Left kidney (tissue), 2 donors: ENCODE results near the gene USF1. TPM values are rescaled to one million over a fixed set of nuclear protein-coding genes. Genes with fewer than 3 reads are reported as not detected.
"Not testable (repeated sequence)": the region's sequence is repeated elsewhere in the genome, so short reads cannot be mapped to it uniquely, and the experiment has no call there.

Experiments
- DNase-seq: peaks from one replicate; pipeline ENCODE4 v3.0.0-alpha.2; 2013
- polyA plus RNA-seq: library from polyadenylated mRNA; unstranded; fragments of 120-200 nt; gene quantifications from one replicate; pipeline ENCODE4 v1.2.1, GENCODE V29; 2013; ENCODE audit not compliant: insufficient read length

USF1 gene
- polyA plus RNA-seq, 1 donor: 67.9 TPM

- no peak for DNase-seq
These were observed 5.4 kb upstream of the USF1 start for GRCh38 chr1:161051219-161051618.

DNA sequence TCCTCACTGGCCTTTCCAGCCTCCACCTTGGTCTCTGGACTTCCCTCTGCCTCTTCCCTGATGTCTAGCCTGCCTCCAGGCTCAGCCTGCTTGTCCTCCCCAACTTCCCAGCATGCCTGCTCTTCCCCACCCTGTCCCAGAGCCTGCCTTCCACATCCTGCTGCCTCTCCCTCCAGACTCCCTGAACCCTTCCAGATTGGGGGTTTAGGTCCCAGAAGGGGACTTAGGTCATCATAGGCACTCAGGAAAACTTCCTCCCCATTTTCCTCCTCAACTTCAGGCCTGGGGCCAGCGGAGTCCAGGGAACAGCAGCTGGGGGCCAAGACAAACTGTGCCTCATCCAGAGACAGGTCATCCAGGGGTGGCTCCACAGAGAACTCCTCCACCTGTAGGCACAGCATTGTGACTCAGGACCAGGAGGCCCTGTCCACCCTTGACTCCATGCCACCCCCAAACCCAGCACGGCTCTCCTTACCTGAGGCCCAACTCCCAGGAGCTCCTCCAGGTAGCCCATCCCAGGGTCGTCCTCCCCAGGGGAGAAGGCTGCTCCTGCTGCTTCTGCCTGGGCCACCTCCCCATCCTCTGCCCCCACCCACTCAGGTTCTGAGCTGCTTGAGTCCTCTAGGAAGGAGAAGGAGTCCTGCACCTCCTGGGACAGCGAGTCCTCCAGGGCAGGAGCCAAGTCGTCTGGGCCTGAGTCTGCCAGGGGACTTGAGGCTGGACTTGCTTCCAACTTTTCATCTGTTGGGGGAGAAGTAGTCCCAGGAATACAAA lies 3.4 kb upstream of the USF1 start:
- no peak for DNase-seq

DNA sequence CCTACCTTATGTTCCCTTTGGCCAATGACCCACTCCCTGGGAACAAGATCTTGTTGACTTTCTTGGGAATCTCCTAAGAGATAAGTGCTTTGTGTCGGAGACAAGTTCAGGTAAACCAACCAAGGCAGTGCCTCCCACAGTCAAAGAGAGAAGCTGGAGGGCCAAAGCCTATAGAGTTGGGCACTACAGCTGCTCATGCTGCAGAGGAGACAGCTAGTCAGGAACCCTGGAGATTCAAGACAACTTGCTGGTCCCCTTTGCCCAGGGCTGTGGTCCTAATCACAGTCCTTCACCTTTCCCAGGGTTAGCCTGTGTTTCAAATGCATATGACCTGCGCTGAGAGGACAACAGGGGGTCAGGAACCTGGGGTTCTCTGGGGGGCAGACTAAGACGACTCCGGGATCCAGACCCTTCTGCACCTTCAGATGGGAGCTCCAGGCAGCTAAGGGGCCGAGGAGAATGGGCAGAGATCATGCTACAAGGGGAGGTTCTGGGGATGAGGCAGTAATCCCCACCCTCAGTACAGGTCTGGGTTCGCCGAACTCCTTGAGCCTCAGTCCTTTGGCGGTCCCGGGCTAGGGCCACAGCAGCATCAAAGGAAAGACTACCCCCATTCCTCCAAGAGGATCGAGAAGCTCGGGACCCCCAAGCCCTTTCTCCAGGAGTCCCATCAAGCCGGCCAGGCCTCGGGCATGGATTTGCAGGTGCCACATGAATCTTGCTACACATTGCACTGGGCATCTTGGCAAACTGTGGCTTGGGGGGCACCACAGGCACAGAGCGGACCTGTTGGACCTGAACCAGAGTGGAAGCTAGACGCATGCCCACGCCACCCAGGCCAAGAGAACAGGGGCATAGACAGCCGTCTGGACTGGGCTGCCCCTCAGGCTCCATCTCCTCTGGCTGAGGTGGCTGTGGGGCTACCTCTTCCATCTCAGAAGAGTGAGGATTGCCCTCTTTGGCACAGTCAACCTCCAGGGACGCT lies 2.0 kb upstream of the USF1 start:
- DNase-seq: no peak

- no peak for DNase-seq
These were observed 940 bp upstream of the USF1 start for GRCh38 chr1:161046605-161047228.

DNA sequence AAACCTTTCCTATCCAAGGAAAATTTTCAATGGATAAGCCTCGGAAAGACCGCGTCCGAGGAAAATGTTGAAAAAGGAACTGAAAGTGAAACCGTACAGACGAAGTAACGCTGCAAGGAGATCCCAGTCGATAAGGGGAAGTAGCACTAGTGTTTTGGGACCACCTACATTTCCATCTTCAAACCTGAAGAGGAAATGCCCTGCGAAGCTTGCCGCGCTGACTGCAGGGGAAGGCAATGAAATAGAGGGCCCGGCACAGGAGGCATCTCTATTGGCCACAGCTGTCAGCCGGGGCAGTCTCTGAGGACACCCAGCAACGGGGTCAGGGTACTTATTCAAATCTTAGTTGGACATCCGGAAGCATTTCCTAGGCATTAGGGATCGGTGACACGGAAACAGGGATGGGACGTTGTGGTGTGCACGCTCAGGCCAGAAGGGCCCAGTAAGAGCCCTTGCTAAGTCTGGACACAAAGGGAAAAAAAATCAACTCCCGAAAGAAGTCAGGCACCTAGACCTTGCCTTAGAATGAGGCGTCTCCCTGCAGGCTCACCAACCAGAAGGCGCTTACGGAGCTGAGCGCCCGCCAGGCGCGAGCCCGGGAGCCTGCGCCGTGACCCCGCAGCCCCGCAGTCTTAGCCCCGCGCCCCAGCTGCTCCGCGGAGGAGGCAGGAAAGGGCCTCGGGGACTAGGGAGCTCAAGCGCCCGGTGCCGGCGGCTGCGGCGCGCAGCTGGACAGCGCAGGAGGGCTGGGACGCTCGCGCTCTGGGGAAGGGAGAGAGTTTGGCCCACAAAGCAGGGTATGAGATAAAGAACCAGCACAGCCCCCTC lies 655 bp downstream of the USF1 start:
- DNase-seq: peak; percentile 58

GRCh38 chr1:161044535-161044907 lies 1.3 kb downstream of the USF1 start:
- no peak for DNase-seq

GRCh38 chr1:161039546-161039945 lies 6.2 kb downstream of the USF1 start:
- DNase-seq: no peak

- no peak for DNase-seq
These were observed 6.6 kb downstream of the USF1 start for GRCh38 chr1:161039154-161039545.

DNA sequence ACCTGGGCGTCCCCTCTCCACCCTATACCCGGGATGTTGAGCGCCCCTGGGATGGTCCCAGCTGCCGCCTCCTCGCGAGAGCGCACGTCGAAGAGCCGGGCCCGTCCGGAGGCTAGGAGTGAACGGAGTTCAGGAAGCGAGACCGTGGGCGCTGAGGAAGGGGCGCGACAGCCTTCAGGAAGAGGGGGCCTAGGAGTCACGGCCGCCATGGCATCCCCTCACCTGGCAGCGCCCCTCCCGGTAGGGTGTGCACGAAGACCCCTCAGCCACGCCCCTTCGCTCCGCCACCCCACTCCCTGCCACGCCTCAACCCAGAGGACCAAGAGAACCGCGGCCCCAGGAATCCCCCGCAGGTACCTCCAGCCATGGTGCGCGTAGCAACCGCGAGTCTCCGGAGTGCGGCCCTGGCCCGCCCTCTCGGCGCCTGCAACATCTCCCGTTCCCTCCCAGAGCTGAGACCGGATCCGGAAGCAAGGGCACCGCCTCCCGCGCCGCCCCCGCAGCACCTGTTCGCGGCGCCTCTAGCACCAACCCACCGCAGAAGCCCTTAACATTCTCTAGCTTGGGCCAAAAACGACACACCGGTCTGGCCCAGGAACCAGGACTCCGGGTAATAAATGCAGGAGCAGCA lies 7.1 kb downstream of the USF1 start, which contains the start of gene TSTD1:
Gene TSTD1 (minus strand): TSS at position 442 of the 631 bp plus-strand sequence. CDS start 75 bp downstream, at position 367.
- DNase-seq: peak; percentile 61

DNA sequence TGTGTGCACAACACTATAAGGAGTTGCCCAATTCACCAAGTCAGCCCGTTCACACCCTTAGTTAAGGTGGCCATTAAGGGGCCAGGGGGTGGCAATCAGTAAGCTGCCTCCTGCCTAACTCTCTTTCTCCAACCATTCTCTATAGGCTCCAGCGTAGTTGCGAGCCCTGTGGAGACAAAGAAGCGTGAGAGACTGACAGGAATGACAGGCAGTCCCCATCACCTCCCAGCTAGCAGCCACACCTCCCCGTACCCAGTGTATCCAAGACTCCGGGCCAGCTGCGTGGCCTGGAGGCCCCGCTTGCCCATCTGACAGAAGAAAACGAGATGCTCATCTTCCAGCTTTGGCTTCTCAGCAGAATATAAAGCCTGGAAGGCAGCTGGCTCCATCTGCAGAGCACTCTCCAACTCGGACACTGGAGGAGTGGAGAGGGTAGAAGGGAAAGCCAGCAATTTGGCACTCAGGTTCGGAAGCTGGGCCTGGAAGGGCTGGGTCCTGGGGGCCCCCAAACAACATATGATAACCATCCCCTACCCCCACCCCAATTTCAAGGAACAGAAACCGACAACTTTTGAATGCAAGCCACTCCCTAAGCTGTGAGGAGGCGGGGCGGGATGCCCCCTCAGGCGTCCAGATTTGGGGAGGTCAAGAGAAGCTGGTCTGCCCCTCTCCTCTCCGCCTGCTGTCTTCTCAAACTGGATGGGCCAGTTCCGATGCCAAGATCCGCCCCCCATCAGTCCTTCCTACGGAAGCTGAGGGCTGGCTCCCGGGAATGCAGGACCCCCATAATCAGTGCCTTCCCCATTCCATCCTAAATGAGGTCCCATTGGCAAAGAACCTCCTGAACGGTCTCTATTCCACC lies 7.9 kb downstream of the USF1 start:
- no peak for DNase-seq

DNA sequence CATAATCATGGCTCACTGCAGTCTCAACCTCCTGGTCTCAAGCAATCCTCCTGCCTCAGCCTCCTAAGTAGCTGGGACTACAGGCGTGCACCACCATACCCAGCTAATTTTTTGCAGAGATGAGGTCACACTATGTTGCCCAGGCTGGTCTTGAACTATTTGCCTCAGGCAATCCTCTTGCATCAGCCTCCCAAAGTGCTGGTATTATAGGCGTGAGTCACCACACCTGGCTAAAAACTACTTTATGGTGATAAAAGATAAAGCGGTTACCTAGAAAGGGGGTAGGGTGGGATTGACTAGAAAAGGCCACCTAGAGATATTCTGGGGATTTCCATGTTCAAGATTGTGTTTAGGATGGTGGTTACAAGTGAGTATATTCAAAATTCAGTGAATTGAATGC lies 12.0 kb downstream of the USF1 start:
- no peak for DNase-seq

- DNase-seq: no peak
These were observed 13.4 kb downstream of the USF1 start for GRCh38 chr1:161032409-161032808.

GRCh38 chr1:161031874-161032273 lies 13.9 kb downstream of the USF1 start:
- no peak for DNase-seq

DNA sequence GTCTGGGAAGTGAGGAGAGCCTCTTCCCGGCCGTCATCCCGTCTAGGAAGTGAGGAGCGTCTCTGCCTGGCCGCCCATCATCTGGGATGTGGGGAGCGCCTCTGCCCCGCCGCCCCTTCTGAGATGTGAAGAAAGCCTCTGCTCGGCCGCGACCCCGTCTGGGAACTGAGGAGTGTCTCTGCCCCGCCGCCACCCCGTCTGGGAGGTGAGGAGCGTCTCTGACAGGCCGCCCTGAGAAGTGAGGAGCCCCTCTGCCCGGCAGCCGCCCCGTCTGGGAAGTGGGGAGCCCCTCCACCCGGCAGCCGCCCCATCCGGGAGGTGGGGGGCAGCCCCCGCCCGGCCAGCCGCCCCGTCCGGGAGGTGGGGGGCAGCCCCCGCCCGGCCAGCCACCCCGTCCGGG lies 16.3 kb downstream of the USF1 start:
- DNase-seq: not testable (repeated sequence)

DNA sequence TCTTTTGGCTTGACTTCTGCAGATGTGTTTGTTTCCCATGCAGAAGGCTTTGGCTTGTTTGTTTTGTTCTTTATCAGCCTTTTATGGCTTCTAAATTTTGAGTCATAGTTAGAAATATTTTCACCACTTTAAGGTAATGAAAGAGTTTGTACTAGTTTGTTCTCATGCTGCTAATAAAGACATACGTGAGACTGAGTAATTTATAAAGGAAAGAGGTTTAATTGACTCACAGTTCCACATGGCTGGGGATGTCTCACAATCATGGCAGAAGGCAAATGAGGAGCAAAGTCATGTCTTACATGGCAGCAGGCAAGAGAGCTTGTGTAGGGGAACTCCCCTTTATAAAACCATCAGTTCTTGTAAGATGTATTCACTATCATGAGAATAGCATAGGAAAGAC lies 18.8 kb downstream of the USF1 start:
- not testable (repeated sequence) for DNase-seq

GRCh38 chr1:161022432-161022831 lies 23.3 kb downstream of the USF1 start:
- not testable (repeated sequence) for DNase-seq

DNA sequence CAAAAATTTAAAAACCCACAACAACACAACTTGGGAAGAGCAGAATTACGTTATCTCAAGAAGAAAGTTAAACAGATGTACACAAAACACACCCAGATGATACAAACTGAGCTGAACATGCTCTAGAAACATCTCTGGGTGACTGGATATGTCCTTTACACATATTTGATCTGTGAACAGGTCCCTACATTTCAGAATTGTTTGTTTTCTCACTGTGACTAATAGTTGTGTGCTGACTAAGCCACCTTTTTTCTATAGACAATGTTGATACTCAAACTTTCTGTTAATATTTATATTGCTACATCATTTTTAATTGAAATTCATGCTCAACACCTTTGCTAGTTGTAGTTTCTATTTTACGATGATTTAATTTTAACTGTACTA lies 23.8 kb downstream of the USF1 start:
- no peak for DNase-seq

- DNase-seq: peak; percentile 82
These were observed 24.4 kb downstream of the USF1 start for GRCh38 chr1:161021165-161021969.

DNA sequence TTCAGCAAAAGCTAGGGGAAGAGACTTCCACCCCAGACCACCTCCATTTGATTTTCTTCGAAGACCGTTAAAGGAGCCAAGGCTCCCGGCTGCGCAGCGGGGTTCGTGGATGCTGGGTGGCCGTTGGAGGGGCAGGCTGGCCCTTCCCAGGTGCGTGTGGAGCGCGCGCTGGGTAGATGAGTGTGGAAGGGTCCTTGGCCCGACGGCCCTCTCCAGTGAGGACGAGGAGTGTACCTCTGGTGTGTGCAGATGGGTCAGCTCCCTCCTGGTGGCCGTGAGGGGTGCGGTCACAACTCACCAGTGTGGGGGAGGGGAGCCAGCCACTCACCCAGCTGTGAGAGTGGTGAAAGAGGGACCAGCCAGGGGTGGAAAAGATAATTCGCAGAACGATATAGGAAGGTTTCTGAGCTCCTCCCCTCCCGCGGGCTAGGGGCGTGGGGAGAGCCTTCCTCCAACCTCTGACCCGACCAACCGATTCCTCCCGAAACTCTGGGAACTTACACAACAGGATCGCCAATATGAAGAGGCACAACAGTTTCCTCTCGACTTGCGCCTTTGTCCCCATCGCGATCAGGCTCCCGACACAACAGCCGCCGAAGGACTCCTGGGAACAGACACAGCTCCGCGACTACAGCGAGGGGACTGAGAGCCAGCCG lies 25.1 kb downstream of the USF1 start, which contains the start of gene F11R:
Gene F11R (minus strand): TSS at position 644 of the 656 bp plus-strand sequence. CDS start 79 bp downstream, at position 565.
- peak; percentile 37 for DNase-seq
